Measurements from ENCODE around the gene PIEZO1.
"Not testable (repeated sequence)": the region's sequence is repeated elsewhere in the genome, so short reads cannot be mapped to it uniquely, and the experiment has no call there.

Gene PIEZO1

GRCh38 chr16:88685156-88686061 is 99.6 kb downstream of the PIEZO1 start:
- peak; percentile 55 for DNase-seq

- no peak for DNase-seq
Observed at GRCh38 chr16:88684569-88685155, 100.4 kb downstream of the PIEZO1 start.

DNA sequence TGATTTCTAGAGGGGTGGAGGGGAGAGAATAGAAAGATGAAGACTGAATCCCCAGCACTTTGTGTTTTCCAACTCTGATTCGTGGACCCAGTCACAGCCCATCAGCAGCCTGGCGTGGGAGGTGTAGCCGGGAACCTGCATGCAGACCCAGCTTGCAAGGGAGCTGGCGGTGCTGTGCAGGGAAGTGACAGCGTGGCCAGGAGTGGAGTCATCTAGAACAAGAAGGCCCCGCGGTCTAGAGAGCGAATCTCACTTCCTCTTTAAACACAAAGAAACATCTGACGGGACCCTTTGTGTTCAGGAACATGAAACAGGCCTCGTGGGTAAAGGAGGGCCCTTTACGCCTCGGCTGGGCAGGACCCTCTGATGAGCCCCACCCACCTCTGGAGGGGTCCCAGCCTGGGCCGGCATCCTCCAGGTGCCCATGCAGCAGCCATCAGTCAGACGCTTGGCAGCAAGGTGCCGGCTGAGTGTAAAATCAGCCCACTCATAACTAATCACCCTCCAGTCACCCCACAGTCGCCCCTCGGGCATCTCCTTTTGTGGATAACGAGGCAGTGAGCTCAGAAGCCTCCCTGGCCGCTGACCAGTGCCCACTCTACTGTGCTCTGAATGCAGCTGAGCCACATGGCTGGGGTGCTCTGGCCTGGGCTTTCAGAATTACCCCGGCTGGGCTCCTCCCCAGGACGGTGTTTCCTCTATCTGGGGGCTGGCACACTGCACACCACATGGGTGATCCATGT is 103.1 kb downstream of the PIEZO1 start:
- DNase-seq: peak; percentile 38

DNA sequence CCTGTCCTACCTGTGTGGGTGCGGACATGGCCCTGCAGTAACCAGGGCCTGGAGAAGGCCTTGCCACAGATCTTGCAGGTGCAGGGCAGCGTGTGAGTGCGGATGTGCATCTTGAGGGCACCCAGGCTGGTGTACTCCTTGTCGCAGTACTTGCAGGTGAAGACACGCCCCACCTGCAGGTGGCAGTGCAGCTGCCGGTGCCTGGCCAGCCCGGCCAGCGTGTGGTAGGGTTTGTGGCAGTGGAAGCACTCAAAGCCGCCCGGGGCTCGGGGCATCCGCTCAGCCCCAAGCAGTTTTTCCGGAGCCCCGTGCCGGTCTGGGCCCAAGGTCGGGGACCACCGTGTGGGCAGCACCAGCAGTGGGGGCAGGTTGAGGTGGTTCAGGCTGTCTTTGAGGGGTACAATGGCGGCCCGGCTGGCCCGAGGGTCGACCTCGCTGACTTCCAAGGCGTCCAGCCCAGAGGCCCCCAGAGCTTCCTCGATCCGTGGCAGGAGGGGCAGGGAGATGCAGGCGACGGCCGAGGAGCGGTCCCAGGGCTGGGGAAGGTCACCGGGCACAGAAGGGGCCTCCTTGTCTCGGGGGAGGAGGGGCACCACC is 103.8 kb downstream of the PIEZO1 start:
- DNase-seq: peak; percentile 33

- DNase-seq: no peak
Observed at GRCh38 chr16:88680554-88681083, 104.4 kb downstream of the PIEZO1 start.

DNA sequence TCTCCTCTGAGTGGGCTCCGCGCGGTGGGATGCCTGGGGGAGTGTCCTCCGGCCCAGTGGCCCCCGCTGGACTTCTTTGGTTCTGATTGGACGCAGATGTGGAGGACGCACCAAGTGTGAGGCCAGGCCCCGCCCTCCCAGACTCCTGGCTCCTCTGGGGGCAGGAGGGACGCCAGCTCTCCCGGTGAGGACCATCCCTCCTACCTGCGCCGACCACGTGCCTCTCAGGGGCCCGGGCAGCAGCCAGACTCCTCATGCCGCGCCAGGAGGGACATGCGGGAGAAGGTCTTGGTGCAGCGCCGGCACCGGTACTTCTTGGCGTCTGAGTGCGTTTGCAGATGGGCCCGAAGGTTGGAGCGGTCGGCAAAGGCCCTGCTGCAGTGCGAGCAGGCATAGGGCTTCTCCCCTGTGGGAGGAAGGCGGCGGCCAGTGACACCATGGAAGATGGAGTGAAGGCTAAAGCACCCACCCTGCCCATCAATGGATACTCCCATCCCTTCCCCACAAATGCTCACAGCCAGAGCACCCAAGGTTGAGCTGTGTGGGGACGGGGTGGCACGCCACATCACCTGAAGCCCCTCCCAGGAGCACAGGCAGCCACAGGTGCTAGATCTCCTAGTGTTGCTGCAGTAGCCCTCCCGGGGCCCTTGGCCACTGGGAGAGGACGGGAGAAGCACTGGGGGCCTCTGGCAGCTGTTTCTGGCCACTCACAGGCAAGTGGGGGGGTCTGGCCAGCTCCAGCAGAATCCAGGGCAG is 106.6 kb downstream of the PIEZO1 start:
- no peak for DNase-seq

GRCh38 chr16:88677721-88678120 is 107.3 kb downstream of the PIEZO1 start:
- no peak for DNase-seq

DNA sequence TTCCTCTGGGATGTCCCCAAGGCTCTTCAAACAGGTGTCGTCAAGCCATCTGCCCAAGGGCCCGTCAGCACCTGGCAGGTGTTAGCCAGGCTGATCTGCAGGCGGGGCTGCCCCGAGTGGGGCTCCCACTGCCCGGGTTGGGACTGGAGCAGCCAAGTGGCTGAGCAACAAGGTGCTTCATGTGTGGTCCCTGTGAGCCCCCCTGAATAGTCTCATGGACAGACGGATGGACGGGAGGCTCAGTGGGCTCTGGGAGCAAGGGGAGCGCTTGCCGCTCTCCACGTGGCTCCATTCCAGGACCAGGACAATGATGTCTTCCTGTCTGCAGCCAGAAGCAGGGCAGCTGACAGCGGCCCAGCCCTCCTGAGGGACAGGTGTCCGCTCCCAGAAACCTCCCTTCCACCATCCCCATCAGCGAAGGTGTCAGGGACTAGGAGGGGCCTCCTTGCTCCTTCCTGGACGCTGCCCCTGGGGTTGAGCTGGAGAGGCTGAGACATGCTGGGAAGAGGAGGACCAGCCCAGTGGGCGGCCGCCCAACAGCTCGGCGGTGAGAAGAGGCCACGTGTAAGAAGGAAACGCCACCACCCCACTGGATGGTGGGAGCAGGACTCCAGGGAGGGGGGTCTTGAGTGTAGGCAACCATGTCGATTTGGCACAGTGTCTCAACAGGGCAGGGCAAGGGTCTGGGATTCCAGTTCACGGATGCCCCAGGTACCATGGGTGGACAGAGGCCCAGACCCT is 108.3 kb downstream of the PIEZO1 start:
- DNase-seq: no peak

DNA sequence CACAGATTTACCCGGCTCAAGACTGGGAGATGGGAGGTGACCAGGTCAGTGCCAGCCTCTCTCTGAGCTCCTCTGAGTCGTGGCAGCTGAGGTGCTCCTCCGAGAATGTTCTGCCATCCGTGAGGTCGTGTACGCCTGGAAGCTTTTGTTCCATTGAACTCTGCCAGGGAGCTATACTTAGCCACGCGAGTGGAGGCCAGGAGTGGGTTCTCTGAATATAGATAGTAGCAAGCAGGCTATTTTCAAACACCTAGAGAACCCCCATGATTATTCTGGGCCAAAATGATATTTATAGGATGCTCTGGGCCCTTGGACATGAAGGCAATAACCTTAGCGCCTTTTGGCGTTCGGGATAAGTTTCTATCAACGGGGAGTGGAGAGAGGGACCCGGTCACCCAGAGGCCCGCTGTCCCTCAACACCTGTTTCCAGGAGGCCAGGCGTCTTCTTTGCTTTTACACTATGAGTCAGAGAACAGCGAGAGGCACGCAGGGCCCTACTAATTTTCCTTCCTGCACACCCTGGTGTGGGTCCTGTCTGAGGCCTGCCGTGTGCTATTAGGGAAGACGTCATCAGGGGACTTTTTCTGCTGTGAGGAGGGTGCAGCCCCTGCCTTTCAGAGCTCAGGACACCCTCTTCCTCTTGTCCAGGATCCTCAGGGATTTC is 111.2 kb downstream of the PIEZO1 start:
- DNase-seq: no peak

DNA sequence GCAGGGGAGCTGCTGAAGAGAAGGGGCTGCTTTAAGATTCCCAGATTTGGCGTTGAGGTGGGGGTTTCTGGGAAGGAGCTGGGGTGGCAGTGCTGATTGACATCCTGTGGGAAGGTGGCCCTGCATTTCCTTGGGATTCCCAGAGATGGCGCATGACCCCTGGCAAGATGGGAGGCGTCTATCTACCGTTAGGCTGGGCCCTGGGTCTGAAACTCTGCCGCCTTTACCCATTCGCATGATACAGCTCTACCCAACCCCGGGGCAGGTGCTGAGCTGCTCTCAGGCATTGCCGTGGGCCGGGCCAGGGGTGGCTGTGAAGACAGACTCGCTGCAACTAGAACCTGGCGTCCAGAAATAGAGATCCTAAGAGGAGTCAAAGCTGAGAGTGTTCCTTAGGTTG is 112.2 kb downstream of the PIEZO1 start:
- DNase-seq: no peak

DNA sequence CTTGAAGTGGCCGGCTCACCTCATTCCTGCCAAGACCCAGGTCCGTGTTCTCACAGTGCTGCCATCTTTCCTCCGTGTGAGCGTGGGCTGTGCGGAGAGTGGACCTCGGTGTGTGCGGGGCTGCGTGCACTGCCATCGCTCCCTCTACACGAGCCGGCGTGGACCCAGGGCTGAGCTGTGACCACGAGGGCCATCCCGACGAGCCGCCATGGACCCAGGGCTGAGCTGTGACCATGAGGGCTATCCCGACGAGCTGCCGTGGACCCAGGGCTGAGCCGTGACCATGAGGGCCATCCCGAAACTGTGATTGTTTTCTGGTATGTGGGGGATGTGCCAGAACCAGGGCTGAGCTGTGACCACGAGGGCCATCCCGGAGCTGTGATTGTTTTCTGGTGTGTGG is 113.2 kb downstream of the PIEZO1 start:
- DNase-seq: no peak

GRCh38 chr16:88669980-88670379 is 115.0 kb downstream of the PIEZO1 start:
- no peak for DNase-seq

- DNase-seq: not testable (repeated sequence)
Observed at GRCh38 chr16:88669493-88669892, 115.5 kb downstream of the PIEZO1 start.

DNA sequence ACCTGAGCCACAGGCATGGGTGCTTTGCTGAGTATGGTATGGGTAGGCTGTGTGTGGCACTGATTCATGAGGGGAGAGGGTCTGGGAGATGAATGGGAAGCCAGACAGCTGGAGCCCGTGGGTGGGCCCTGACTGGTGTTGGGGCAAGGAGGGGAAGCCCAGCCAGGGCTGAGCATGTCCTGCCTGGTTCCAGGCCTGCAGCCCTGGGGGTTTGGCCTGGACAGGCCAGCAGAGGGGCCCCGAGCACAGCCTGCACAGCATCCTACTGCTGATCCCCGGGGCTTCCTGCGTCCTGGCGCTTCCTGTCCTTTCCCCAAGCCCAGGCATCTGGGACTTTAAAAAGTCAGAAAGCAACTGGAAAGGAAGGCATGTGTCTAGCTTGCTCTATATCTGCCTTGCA is 117.6 kb downstream of the PIEZO1 start:
- no peak for DNase-seq

DNA sequence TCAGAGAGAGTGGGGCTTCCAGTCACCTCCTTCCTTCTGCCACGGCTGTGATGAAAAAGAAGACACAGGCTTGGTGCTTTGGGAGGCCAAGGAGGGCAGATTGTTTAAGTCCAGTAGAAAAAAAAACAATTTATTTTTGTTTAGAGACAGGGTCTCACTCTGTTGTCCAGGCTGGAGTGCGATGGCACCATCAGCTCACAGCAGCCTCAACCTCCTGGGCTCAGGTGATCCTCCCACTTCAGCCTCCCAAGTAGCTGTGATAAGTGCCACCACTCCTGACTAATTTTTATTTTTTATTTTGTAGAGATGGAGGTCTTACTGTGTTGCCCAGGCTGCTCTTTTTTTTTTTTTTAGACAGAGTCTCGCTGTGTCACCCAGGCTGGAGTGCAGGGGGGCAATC is 119.5 kb downstream of the PIEZO1 start:
- DNase-seq: no peak
